MM.1S (cell line): ENCODE measurements around the gene NR5A2.

ENCODE experiments used
- CTCF ChIP-seq: fragments of 300-600 bp; sonication (generic); IDR thresholded peaks from 2 replicates; pipeline ENCODE4 v1.5.1; 2016; ENCODE audit warnings: antibody characterized with exemption, low read length, mixed read lengths
- EZH2 ChIP-seq: fragments of 300-600 bp; sonication (generic); optimal IDR thresholded peaks from 2 replicates; pipeline ENCODE3; 2017; ENCODE audit warnings: low read depth, mild to moderate bottlenecking, antibody characterized with exemption, low read length, mixed read lengths
- EZH2phosphoT487 ChIP-seq: fragments of 300-600 bp; sonication (generic); IDR thresholded peaks from 2 replicates; pipeline ENCODE4 v1.6.1; 2018; ENCODE audit warnings: antibody characterized with exemption, low read length

GRCh38 chr1:200005165-200005564 lies 22.3 kb upstream of the NR5A2 start:
- TF ChIP-seq EZH2 (no peak), CTCF (no peak), EZH2phosphoT487 (no peak)
